Activated CD8-positive, alpha-beta memory T cell treated with anti-CD3 and anti-CD28 coated beads, Interleukin-2, amount 50 U/mL, for 24 hours (primary cell): Measurements from ENCODE around the gene MKS1.

Experiments
- DNase-seq: peaks from one replicate; pipeline ENCODE4 v3.0.0-alpha.2; 2020; ENCODE audit errors: extremely low read depth

The MKS1 gene

GRCh38 chr17:58204796-58205195, 14.3 kb downstream of the MKS1 start:
- no peak for DNase-seq

DNA sequence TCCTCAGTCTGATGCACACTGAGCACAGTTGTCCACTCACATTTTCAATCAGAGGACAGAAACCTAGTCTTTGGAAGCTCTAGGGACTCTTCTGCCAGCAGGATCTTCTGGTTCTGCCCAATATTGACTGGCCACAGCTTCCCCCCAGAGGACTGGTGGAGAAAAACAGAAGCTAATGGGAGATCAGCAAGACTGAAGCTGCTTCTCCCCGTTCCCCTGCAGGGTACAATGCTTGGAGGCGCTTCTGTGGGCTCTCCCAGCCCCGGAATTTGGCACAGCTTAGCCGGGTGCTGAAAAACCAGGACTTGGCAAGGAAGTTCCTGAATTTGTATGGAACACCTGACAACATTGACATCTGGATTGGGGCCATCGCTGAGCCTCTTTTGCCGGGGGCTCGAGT, 16.2 kb downstream of the MKS1 start:
- DNase-seq: no peak

DNA sequence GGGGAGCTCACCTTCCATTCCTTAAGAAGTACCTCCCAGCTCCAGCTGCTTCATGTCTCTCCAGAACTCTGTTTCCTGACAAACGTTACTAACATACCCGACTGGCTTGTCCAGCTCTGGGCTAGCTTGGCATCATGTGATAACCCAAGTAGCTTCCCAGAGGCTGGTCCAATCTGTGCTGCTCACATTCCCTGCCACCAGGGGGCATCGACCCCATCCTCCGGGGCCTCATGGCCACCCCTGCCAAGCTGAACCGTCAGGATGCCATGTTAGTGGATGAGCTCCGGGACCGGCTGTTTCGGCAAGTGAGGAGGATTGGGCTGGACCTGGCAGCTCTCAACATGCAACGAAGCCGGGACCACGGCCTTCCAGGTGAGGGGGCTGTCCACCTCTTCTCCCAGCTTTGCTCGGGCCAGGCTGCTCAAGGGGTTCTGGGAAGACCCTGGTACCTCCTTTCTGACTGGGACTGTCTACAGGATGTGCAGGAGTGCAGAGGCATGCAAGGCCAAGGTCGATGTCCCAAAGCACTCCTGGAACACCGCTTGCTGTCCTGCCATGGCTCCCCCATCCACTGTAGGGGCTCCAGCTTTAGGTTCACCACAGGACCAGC, 18.9 kb downstream of the MKS1 start:
- peak; percentile 37 for DNase-seq

DNA sequence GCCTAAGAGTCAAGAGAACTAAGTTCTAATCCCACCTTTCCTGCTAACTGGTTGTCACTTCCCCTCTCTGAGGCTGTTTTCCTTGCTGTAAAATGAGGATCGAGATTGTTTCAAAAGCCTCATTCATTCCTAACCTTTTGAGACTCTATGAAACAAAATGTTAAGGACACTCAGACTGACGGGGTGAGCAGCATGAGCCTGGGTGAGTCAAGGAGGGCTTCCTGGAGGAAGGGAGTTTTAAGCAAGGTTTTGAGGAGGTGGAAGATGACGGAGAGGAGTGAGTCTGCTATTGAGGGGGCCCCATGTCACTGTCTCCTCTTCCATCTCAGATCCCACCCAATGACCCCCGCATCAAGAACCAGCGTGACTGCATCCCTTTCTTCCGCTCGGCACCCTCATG, 22.4 kb downstream of the MKS1 start:
- DNase-seq: no peak

- no peak for DNase-seq
Measured at GRCh38 chr17:58195518-58196123, 23.4 kb downstream of the MKS1 start.

DNA sequence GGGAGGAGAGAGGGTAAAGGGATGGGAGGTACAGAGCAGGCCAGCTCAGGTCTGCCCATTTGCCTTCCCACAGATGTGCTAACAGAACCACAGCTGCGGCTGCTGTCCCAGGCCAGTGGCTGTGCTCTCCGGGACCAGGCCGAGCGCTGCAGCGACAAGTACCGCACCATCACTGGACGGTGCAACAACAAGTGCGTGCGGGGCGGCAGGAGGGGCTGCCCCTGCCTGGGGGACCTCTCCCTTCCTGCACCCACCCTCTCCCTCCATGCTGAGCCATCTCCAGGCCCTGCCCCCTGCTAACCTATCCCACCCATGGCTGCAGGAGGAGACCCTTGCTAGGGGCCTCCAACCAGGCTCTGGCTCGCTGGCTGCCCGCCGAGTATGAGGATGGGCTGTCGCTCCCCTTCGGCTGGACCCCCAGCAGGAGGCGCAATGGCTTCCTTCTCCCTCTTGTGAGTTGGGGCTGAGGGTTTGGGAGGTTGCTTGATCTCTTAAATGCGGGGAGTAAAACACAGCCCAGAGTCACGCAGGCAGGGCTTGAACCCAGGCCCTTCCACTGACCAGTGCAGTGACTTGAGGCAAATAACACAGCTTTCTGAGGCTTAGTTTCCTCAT, 25.3 kb downstream of the MKS1 start:
- no peak for DNase-seq

DNA sequence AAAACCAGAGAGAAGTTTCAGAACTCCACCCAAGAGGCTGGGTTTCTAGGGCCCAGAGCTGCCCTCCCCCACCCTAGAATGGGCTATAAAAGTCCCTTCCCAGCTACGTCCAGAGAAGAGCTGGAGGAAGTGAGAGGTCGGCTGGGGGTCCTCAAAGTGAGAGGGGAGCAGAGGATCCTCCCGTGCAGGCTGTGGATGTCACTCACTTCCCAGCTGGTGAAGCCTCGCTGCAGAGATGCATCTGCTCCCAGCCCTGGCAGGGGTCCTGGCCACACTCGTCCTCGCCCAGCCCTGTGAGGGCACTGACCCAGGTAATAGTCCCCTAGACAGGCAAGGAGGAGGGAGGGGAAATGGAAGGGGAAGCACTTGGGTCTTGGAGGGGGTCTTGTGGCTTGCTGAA, 26.4 kb downstream of the MKS1 start, which contains the start of gene EPX:
EPX (plus strand) TSS at position 115 of the 400 bp plus-strand sequence; CDS start at position 236, 121 bp downstream.
- no peak for DNase-seq

DNA sequence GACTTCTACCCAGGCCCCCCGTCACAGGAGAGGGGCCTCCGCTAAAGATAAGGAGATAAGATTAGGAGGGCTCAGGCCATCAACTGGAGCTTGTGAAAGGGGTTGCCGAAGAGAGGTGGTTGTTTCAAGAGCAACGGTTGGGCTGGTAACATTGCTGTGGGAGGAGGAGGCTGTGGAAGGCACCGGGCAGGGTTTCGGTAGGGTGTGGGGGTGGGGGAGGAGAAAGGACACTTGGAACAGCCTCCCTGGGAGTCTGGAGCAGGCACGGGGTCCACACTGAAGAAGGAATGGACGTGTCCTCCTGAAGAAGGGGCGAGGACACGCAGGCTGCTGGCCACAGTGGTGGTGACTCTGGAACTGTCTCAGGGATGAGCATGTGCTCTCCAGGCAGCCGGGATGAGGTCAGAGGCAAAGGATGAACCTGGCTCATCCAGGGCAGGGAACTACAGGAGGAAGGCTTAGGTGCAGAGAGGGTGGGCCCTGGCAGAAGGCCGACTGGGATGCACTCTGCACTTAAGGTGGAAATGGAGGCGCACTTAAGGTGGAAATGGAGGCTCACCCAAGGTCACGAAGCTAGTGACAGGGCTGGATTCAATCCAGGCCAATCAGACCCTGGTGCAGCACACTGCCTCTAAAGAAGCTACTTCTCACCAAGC, 27.7 kb downstream of the MKS1 start:
- no peak for DNase-seq

DNA sequence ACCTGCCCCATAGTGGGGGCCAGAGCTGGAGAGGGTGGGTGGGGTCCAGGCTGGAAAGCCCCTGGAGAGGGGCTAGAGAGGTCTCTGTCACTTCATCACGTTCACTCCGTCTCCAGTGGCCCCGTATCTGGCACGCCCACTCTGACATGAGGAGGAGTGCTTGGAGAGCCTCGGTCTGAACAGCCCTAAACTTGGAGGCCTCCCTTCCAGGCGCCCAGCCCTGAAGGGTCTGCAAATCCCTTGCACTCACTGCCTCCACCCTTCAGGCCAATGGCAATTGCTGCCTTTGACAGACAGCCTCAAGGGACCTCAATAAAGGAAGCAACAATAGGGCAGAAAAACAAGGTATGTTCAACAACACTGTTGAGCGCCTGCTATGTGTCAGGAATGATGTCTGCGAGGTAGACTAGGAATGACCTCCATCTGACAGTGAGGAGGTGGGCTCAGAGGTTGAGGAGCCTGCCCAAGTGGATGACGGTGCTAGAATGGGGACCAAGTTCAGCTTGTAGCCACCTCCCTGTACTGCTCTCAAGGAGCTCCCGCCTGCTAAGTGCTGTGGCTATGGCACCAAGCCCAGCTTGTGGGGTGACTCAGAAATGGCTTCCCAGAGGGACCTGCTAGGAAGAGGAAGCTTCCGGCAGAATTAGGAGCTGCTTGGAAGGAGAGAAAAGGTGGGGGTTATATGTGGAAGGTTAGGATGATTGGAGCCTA, 29.5 kb downstream of the MKS1 start:
- DNase-seq: no peak

DNA sequence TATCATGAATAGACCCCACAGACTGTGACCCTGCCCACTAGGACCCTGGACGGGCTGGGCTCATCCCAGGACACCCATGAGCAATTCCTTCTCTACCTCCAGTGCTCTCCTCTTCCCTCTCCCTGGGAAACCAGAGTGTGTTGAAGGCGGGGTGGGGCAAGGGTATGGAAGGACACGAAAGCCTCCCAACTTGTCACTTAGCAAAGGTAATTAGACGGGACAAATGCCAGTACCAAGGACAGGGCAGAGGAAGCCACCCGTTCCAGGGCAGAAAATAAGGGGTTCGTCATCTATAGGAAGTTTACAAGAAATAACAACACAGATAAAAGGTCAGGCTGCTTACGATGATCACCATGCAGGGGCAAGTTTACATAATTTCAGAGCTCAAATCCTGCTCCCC, 31.4 kb downstream of the MKS1 start:
- DNase-seq: no peak

DNA sequence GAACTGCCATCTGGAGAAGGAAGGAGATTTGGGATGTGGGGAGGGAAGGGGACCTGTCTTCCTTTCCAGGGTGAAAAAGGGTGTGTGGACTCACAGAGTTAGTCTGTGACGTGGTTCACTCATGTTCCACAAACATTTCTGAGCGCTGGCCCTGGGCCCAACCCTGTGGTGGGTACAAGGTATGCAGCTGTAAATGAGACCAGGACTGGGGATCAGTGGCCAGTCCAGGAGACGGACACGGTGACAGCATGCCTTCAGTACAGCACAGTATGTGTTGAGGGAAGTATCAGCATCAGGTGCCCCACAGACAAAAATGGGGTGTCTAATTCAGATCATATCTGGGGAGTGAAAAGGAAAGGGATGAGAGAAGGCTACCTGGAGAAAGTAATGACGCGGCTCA, 32.0 kb downstream of the MKS1 start:
- no peak for DNase-seq

DNA sequence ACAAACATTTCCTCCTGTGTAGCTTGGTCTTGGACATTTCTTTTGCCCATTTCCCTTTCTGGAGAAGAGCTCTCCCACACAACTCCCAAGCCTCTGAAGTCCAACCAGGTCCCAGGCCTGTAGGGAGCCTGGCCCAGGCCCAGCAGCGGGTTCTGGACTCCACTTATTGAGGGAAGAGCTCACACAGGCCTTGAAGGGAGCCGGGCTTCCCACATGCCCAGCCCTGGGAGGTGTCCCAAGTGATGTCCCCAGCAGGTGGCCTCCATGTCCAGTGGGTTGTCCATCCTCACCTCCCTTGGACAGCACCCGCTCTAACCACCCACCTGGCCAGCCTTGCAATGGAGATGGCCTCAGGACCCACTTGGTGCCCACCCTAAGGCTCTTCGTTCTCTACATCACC, 32.5 kb downstream of the MKS1 start:
- no peak for DNase-seq

GRCh38 chr17:58184986-58185761, 33.9 kb downstream of the MKS1 start:
- DNase-seq: no peak

DNA sequence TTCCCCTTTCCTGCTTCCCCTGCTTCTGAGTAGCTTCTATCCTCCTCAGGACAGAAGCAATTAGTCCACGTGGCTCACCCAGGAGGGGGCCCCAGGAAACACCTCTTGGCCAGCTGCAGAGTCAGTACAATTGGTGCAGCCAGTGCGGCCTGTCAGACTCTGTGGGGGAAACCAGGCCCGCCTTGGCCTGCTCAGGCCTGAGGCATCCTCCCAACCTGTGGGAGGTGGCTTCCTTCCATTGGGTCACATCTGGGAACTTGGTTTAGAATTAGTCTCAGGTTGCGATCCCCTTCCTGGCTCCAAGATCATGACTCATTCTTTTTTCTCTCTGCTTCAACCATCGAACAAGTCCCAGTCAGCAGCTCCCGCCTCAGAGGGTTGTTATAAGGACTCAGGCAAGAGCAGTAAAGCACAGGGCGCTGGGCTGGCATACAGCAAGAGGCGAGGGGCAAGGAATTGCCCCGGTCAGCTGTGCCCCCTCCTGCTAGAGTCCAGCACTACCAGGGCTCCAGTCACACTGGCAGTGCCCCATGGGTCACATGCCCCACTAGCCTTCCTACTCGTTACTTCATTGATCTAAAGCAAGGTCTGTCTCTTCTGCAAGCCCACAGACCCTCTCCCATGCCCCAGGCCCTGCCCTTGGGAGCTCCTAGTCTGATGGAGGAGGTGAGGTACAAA, 34.6 kb downstream of the MKS1 start:
- DNase-seq: no peak

DNA sequence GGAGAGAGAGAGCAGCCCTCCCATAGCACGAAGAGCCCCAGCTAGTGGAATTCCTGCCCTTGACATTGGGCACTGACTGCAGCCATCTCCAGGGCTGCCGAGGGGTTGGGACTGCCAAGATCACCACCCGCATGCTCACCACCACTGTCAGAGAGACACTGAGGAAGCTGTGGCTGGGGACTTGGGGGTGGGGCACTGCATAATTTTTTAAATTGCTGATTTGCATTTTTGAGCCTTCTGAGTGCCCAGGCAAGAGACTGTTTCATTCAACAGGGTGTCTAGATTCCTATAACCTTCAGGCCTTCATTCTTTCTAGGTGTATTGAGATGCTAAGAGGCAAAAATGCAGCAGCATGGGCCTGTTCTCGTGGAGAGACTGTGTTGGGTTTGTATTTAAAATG, 35.5 kb downstream of the MKS1 start:
- DNase-seq: no peak

- no peak for DNase-seq
Measured at GRCh38 chr17:58181796-58182195, 37.3 kb downstream of the MKS1 start.

GRCh38 chr17:58176200-58176599, 42.9 kb downstream of the MKS1 start:
- no peak for DNase-seq

DNA sequence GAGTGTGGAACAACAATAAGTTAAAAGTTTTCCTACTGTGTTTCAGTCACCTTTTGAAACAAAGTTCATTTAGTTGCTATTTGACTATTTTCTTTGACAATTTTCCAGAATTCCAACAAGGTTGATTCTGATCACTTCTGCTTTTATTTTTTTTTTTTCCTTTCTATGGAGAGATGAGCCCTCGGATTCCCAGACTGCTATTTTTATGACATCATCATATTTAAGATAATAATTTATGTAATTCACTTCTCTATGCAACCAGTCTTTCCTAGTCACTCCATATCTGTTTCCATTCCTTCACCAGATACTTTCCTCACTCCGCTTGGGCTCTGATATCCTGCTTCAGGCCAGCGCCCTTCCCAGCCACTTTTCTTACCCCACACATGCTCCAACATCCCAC, 44.2 kb downstream of the MKS1 start:
- DNase-seq: no peak

- no peak for DNase-seq
Measured at GRCh38 chr17:58172369-58173071, 46.5 kb downstream of the MKS1 start.

DNA sequence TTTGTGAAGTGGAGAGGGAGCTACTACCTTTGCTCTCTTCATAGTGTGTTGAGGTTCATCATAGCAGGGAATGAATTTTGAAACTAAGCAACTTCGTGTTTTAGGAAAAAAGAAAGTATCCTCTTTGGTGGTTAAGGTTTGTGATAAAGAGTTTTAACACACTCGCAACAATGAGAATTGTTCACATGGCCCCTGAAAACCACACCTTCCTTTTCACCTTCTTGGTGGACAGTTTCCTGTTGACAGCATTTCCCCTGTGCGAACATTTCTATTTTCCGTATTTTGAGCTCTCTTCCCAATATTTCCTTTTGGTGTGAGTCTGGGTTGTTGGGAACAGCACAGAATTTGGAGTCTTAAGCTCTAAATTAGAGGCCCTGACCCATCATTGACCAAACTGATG, 48.4 kb downstream of the MKS1 start:
- no peak for DNase-seq
